Activated CD4-positive, alpha-beta T cell treated with anti-CD3 and anti-CD28 coated beads, Interleukin-2, amount 10 ng/mL, durations not matched to agents 24 days and 14 days (primary cell): ENCODE data around the gene HJV. TPM values are rescaled to one million over a fixed set of nuclear protein-coding genes. Genes with fewer than 3 reads are reported as not detected.

Experiments used
- total RNA-seq: library from RNA; stranded (reverse); gene quantifications from 2 replicates; pipeline ENCODE4 v1.2.3, GENCODE V29; 2022

The HJV gene
- total RNA-seq, 1 donor from 2014 or later = not detected

Other genes with a start within 250 kb of the HJV start
- 14.1 and 15.5 TPM in 2 replicates for gene RNF115, start 197.6 kb downstream of the HJV start, total RNA-seq
- 35.0 and 39.0 TPM in 2 replicates for gene POLR3C, start 197.5 kb downstream of the HJV start, total RNA-seq
- gene NUDT17, start 176.1 kb downstream of the HJV start, total RNA-seq = 2.5 and 3.4 TPM in 2 replicates
- gene PIAS3, start 162.7 kb downstream of the HJV start, total RNA-seq = 19.1 and 20.2 TPM in 2 replicates
- 0.40 TPM in 2 replicates for gene ANKRD35, start 135.9 kb downstream of the HJV start, total RNA-seq
- 1.7 and 2.4 TPM in 2 replicates for gene ITGA10, start 111.7 kb downstream of the HJV start, total RNA-seq
- 31.7 and 32.2 TPM in 2 replicates for gene PEX11B, start 103.0 kb downstream of the HJV start, total RNA-seq
- 326 and 355 TPM in 2 replicates for gene RBM8A, start 94.3 kb downstream of the HJV start, total RNA-seq
- 37.8 and 38.4 TPM in 2 replicates for gene LIX1L, start 63.7 kb downstream of the HJV start, total RNA-seq
- 4.8 and 5.2 TPM in 2 replicates for gene ANKRD34A, start 57.2 kb downstream of the HJV start, total RNA-seq
- gene POLR3GL, start 57.0 kb downstream of the HJV start, total RNA-seq = 12.1 and 12.6 TPM in 2 replicates
- 83.4 and 85.2 TPM in 2 replicates for gene TXNIP, start 25.2 kb downstream of the HJV start, total RNA-seq
- 3.2 TPM in 2 replicates for gene NBPF10, start 123.1 kb upstream of the HJV start, total RNA-seq
- gene NOTCH2NLA, start 207.3 kb upstream of the HJV start, total RNA-seq = 32.5 TPM in 2 replicates